ENCODE measurements around the gene PALD1. TPM values are rescaled to one million over a fixed set of nuclear protein-coding genes. Genes with fewer than 3 reads are reported as not detected.

PALD1 gene
- total RNA-seq, 1 experiment from 2014 or later = 33.1 TPM

DNA sequence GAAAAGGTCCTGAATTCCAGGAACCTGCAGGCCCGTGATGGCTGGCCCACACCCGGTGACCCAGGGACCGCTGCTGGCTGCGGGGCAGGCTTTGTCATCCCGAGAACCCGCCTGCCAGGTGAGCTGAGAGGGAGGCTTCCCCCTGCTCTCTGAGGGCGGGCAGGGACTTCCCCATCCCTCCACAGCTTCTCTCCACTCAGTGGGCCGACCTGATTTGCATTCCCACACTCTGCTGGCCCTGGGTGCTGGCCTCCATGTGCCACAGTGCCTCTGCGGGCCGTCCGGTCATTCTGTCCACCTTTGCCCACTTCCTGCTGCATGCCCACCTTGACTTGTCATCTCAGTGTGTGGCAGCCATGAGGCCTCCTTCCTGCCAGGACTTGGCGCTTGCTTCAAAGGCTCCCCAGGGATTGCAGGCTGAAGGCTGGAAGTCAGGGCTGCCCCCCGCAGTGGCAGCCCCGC is 35.3 kb downstream of the PALD1 start:
- H3K27me3 ChIP-seq (ENCODE audit: insufficient read depth, low read length) = no peaks in the 10 kb centered on the region
- CTCF ChIA-PET = no interaction called here
- intact Hi-C loops (cut with micrococcal nuclease) = no loop called here
- H3K79me2 ChIP-seq (ENCODE audit: insufficient read depth, low read length) = peaks cover 50% of the 10 kb centered on the region; the same call in 1 of the 2 replicates
- BruUV-seq (replicated peaks) = no TSS peak
- H3K4me1 ChIP-seq (ENCODE audit: control insufficient read depth in 1 of 2, insufficient read depth in 2 of 2, low read length in 2 of 2) = peaks cover 20 to 41% of the 10 kb centered on the region in 2 experiments; a peak in 3 of 4 replicates
- ATAC-seq (0 out of 2 replicates have a peak, but pooled peaks have one; percentile 20), DNase-seq (ENCODE audit: low read depth, low spot score) (no peak)
- H3K9me3 ChIP-seq (ENCODE audit: control insufficient read depth in 1 of 2, insufficient read depth in 1 of 2, low read depth in 1 of 2, low read length in 2 of 2) = no peaks in the 10 kb centered on the region
- H3K27ac ChIP-seq (ENCODE audit: low read depth, low read length) = peak overlapping the region; percentile 19; the same call in 1 of the 2 replicates
- RAD21 ChIA-PET (ENCODE audit: low non-redundant PET in 1 of 2, low total read pairs in 2 of 2, uncharacterized antibody in 2 of 2, unreplicated experiment in 2 of 2) = interaction anchor here in 1 of 2 experiments (0.6 kb wide), 1 partner anchor 15 kb away, joined by 4 read pairs; no protein-coding TSS in a partner anchor
- H3K4me3 ChIP-seq (replicated peaks in 1 of 2; ENCODE audit: low read depth in 1 of 2, low read length in 2 of 2) = no peak overlapping the region
- H3K9me2 ChIP-seq (ENCODE audit: insufficient read depth) = no peaks in the 10 kb centered on the region
- H2AFZ ChIP-seq (ENCODE audit: low read depth, low read length, poor library complexity, severe bottlenecking) = no peak overlapping the region
- TF ChIP-seq ELF1 (IDR thresholded peaks at IDR 0.05; ENCODE audit: borderline replicate concordance, low read depth) (no peak), EZH2phosphoT487 (IDR thresholded peaks at IDR 0.05; ENCODE audit: borderline replicate concordance) (no peak), FOSL1 (IDR thresholded peaks at IDR 0.05; ENCODE audit: low read depth) (no peak), SIN3A (IDR thresholded peaks at IDR 0.05; ENCODE audit: low read depth) (no peak), EGR1 (IDR thresholded peaks at IDR 0.05; ENCODE audit: low read depth) (no peak), POLR2A (IDR thresholded peaks at IDR 0.05; ENCODE audit: borderline replicate concordance, extremely low read depth, insufficient read depth, insufficient read length) (no peak), CEBPB (IDR thresholded peaks at IDR 0.05; ENCODE audit: low read depth) (no peak), POLR2AphosphoS5 (IDR thresholded peaks at IDR 0.05; ENCODE audit: low read depth, low read length) (no peak), ZNF274 (IDR thresholded peaks at IDR 0.05; ENCODE audit: low read depth, low read length) (no peak), EZH2 (IDR thresholded peaks at IDR 0.05) (no peak), SP1 (IDR thresholded peaks at IDR 0.05; ENCODE audit: low read depth) (no peak)
- TF ChIP-seq, protein P1, sequence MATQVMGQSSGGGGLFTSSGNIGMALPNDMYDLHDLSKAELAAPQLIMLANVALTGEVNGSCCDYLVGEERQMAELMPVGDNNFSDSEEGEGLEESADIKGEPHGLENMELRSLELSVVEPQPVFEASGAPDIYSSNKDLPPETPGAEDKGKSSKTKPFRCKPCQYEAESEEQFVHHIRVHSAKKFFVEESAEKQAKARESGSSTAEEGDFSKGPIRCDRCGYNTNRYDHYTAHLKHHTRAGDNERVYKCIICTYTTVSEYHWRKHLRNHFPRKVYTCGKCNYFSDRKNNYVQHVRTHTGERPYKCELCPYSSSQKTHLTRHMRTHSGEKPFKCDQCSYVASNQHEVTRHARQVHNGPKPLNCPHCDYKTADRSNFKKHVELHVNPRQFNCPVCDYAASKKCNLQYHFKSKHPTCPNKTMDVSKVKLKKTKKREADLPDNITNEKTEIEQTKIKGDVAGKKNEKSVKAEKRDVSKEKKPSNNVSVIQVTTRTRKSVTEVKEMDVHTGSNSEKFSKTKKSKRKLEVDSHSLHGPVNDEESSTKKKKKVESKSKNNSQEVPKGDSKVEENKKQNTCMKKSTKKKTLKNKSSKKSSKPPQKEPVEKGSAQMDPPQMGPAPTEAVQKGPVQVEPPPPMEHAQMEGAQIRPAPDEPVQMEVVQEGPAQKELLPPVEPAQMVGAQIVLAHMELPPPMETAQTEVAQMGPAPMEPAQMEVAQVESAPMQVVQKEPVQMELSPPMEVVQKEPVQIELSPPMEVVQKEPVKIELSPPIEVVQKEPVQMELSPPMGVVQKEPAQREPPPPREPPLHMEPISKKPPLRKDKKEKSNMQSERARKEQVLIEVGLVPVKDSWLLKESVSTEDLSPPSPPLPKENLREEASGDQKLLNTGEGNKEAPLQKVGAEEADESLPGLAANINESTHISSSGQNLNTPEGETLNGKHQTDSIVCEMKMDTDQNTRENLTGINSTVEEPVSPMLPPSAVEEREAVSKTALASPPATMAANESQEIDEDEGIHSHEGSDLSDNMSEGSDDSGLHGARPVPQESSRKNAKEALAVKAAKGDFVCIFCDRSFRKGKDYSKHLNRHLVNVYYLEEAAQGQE (IDR thresholded peaks at IDR 0.05; ENCODE audit: low read depth) = no peak
- TF ChIP-seq, protein P2, sequence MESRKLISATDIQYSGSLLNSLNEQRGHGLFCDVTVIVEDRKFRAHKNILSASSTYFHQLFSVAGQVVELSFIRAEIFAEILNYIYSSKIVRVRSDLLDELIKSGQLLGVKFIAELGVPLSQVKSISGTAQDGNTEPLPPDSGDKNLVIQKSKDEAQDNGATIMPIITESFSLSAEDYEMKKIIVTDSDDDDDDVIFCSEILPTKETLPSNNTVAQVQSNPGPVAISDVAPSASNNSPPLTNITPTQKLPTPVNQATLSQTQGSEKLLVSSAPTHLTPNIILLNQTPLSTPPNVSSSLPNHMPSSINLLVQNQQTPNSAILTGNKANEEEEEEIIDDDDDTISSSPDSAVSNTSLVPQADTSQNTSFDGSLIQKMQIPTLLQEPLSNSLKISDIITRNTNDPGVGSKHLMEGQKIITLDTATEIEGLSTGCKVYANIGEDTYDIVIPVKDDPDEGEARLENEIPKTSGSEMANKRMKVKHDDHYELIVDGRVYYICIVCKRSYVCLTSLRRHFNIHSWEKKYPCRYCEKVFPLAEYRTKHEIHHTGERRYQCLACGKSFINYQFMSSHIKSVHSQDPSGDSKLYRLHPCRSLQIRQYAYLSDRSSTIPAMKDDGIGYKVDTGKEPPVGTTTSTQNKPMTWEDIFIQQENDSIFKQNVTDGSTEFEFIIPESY (IDR thresholded peaks at IDR 0.05; ENCODE audit: extremely low read depth, insufficient replicate concordance, low read length) = no peak
- TF ChIP-seq, protein P3, sequence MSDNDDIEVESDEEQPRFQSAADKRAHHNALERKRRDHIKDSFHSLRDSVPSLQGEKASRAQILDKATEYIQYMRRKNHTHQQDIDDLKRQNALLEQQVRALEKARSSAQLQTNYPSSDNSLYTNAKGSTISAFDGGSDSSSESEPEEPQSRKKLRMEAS (IDR thresholded peaks at IDR 0.05) = no peak
- TF ChIP-seq, protein P4, sequence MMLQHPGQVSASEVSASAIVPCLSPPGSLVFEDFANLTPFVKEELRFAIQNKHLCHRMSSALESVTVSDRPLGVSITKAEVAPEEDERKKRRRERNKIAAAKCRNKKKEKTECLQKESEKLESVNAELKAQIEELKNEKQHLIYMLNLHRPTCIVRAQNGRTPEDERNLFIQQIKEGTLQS (IDR thresholded peaks at IDR 0.05) = no peak
- POLR2A ChIA-PET = no interaction called here
- no peak overlapping the region for H3K9ac ChIP-seq (ENCODE audit: low read length)
- no peaks in the 10 kb centered on the region; the same call in 1 of the 2 replicates for H4K20me1 ChIP-seq (ENCODE audit: insufficient read depth)
- peak overlapping the region; percentile 24 for H3K4me2 ChIP-seq (ENCODE audit: low read length)
- no peaks in the 10 kb centered on the region for H3K36me3 ChIP-seq (ENCODE audit: control insufficient read depth in 1 of 2, insufficient read depth in 2 of 2, low read length in 2 of 2)

Measured in HCT116 (cell line).